ENCODE data around the gene FBXO10. TPM values are rescaled to one million over a fixed set of nuclear protein-coding genes. Genes with fewer than 3 reads are reported as not detected.

FBXO10 gene
- total and polyA plus RNA-seq, 10 of the 15 experiments (the other 5 are each of a cell fraction or from before 2014, with no cell fraction given): 1.6 to 17.2 (median 9.6) TPM

DNA sequence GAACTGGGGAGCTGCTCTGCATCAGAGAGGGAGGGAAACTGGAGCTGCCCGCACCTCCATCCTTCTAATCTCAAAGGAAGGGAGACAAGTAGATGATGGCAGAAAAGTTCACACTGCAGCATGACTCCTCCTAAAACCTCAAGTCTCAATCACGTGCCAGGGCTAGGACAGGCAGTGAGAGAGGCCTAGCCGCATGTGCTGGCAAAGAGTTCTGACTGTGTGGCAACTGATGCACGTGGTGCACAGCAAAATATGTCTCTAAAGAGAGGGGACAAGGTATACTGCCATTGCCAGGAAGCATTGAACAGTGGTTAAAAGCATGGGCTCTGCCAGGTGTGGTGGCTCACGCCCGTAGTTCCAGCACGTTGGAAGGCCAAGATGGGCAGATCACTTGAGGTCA is 38.1 kb downstream of the FBXO10 start:
- no TSS peak for BruUV-seq (replicated peaks)
- ChIA-PET POLR2A (no interaction called here), SMC1A (ENCODE audit: uncharacterized antibody, unreplicated experiment) (interaction anchor here (0.8 kb wide), 1 partner anchor 18 kb away, joined by 3 read pairs; no protein-coding TSS in a partner anchor), CTCF (no interaction called here), RAD21 (ENCODE audit: unreplicated experiment) (no interaction called here)
- peaks cover 3 to 5% of the 10 kb centered on the region in 2 experiments for H3K36me3 ChIP-seq (ENCODE audit: control insufficient read depth in 2 of 2, insufficient read depth in 2 of 2, low read length in 1 of 2)
- TF ChIP-seq NFYA (IDR thresholded peaks at IDR 0.05; ENCODE audit: borderline replicate concordance, low read depth, low read length) (no peak), RFX5 (IDR thresholded peaks at IDR 0.05; ENCODE audit: low read depth, low read length) (no peak), ZNF24 (IDR thresholded peaks at IDR 0.05) (no peak), MYB (IDR thresholded peaks at IDR 0.05; ENCODE audit: borderline replicate concordance, low read depth, low read length) (no peak), RCOR1 (conservative IDR thresholded peaks at IDR 0.05; ENCODE audit: low read depth, low read length) (no peak), RB1 (IDR thresholded peaks at IDR 0.05; ENCODE audit: borderline replicate concordance) (no peak), SP1 (IDR thresholded peaks at IDR 0.05; ENCODE audit: low read depth, low read length) (no peak)
- TF ChIP-seq, protein P1, sequence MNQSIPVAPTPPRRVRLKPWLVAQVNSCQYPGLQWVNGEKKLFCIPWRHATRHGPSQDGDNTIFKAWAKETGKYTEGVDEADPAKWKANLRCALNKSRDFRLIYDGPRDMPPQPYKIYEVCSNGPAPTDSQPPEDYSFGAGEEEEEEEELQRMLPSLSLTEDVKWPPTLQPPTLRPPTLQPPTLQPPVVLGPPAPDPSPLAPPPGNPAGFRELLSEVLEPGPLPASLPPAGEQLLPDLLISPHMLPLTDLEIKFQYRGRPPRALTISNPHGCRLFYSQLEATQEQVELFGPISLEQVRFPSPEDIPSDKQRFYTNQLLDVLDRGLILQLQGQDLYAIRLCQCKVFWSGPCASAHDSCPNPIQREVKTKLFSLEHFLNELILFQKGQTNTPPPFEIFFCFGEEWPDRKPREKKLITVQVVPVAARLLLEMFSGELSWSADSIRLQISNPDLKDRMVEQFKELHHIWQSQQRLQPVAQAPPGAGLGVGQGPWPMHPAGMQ (IDR thresholded peaks at IDR 0.05; ENCODE audit: borderline replicate concordance): no peak
- TF ChIP-seq, protein P2, sequence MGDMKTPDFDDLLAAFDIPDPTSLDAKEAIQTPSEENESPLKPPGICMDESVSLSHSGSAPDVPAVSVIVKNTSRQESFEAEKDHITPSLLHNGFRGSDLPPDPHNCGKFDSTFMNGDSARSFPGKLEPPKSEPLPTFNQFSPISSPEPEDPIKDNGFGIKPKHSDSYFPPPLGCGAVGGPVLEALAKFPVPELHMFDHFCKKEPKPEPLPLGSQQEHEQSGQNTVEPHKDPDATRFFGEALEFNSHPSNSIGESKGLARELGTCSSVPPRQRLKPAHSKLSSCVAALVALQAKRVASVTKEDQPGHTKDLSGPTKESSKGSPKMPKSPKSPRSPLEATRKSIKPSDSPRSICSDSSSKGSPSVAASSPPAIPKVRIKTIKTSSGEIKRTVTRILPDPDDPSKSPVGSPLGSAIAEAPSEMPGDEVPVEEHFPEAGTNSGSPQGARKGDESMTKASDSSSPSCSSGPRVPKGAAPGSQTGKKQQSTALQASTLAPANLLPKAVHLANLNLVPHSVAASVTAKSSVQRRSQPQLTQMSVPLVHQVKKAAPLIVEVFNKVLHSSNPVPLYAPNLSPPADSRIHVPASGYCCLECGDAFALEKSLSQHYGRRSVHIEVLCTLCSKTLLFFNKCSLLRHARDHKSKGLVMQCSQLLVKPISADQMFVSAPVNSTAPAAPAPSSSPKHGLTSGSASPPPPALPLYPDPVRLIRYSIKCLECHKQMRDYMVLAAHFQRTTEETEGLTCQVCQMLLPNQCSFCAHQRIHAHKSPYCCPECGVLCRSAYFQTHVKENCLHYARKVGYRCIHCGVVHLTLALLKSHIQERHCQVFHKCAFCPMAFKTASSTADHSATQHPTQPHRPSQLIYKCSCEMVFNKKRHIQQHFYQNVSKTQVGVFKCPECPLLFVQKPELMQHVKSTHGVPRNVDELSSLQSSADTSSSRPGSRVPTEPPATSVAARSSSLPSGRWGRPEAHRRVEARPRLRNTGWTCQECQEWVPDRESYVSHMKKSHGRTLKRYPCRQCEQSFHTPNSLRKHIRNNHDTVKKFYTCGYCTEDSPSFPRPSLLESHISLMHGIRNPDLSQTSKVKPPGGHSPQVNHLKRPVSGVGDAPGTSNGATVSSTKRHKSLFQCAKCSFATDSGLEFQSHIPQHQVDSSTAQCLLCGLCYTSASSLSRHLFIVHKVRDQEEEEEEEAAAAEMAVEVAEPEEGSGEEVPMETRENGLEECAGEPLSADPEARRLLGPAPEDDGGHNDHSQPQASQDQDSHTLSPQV (IDR thresholded peaks at IDR 0.05): no peak
- 97% methylated on average over 7 of the region's 7 CpGs for WGBS (ENCODE audit: insufficient coverage, insufficient replicate concordance, low lambda C conversion rate, missing lambda C conversion rate)
- no peak overlapping the region for H3K4me2 ChIP-seq (ENCODE audit: control insufficient read depth, insufficient read depth)
- DNase-seq (ENCODE audit: low read depth, low spot score) (no peak), FAIRE-seq (no peak), ATAC-seq (no peak)
- no peaks in the 10 kb centered on the region for H4K20me1 ChIP-seq (ENCODE audit: control insufficient read depth, insufficient read depth)
- H3K27me3 ChIP-seq (replicated peaks in 1 of 2; ENCODE audit: control insufficient read depth in 2 of 2, insufficient read depth in 2 of 2, low read length in 1 of 2): no peaks in the 10 kb centered on the region
- no peaks in the 10 kb centered on the region for H3K79me2 ChIP-seq (ENCODE audit: control insufficient read depth, insufficient read depth, low read length)
- H3K4me1 ChIP-seq (ENCODE audit: control insufficient read depth, insufficient read depth, low read length): no peaks in the 10 kb centered on the region
- H3K9ac ChIP-seq (ENCODE audit: control insufficient read depth, insufficient read depth, low read length): no peak overlapping the region
- in situ Hi-C loops (cut with MboI) (no loop called here), intact Hi-C loops (cut with micrococcal nuclease; ENCODE audit: unreplicated experiment) (no loop called here)
- no peak overlapping the region for H3K27ac ChIP-seq (ENCODE audit: control insufficient read depth, insufficient read depth)
- H3K4me3 ChIP-seq: no peak overlapping the region
- H3K9me3 ChIP-seq (replicated peaks; ENCODE audit: control insufficient read depth, insufficient read depth, low read length): no peaks in the 10 kb centered on the region
- no peak overlapping the region for H2AFZ ChIP-seq (ENCODE audit: control insufficient read depth, low read depth, low read length)
